HCT116 (cell line): ENCODE measurements around the gene SCAF4. TPM values are rescaled to one million over a fixed set of nuclear protein-coding genes. Genes with fewer than 3 reads are reported as not detected.

Experiments
- ATAC-seq: fragments of 200-7000 bp; cut with Tn5 transposase; 2 replicates; pipeline ENCODE4 v1.9.1; 2020; ENCODE audit warnings: mild to moderate bottlenecking, moderate library complexity
- BruUV-seq: library from RNA; stranded (reverse); fragments of 400-500 nt; replicated peaks from 2 replicates; lab custom pipeline; 2021; lab: Mats Ljungman, UMichigan
- CTCF ChIA-PET: fragments of 300-600 bp; sonication (Branson Sonifier 250); formaldehyde crosslinking; loops from one replicate; lab custom pipeline; 2021; ENCODE audit warnings: antibody characterized with exemption; lab: Charles Lee
- POLR2A ChIA-PET: fragments of 300-600, 350-600 bp; sonication (Branson Sonifier 250); formaldehyde crosslinking; loops from one replicate; lab custom pipeline; 2021; ENCODE audit warnings: antibody characterized with exemption; lab: Charles Lee
- RAD21 ChIA-PET, 2 experiments: fragments of 300-600 bp; sonication (Branson Sonifier 250); formaldehyde crosslinking; loops; one replicate each; lab custom pipeline; 2023; ENCODE audit warnings: low total read pairs in 2 of 2; ENCODE audit not compliant: uncharacterized antibody in 2 of 2, unreplicated experiment in 2 of 2, low non-redundant PET in 1 of 2; lab: Charles Lee
- DNase-seq: peaks from one replicate; pipeline ENCODE4 v3.0.0-alpha.2; 2010; ENCODE audit warnings: low read depth, low spot score
- H2AFZ ChIP-seq: fragments of 200-600 bp; shearing (Covaris generic), sonication (generic); 2 replicates; pipeline ENCODE4 v1.6.1; 2017; ENCODE audit warnings: low read depth, mixed run types, mixed read lengths, antibody characterized with exemption, low read length; ENCODE audit not compliant: poor library complexity, severe bottlenecking
- H3K27ac ChIP-seq: 2 replicates; pipeline ENCODE4 v1.5.1; 2012; ENCODE audit warnings: low read depth, low read length
- H3K27me3 ChIP-seq: fragments of 200-600 bp; sonication (generic); 2 replicates; pipeline ENCODE4 v1.6.1; 2016; ENCODE audit warnings: mixed run types, low read length, mixed read lengths; ENCODE audit not compliant: insufficient read depth
- H3K36me3 ChIP-seq, 2 experiments: fragments of 200-500 bp in 1 of 2; fragments of 200-600 bp in 1 of 2; sonication (Bioruptor generic) in 1 of 2; sonication (generic) in 1 of 2; 2 replicates each; pipeline versions ENCODE4 v1.5.1 to v1.6.1; 2014 to 2016; ENCODE audit warnings: low read length in 2 of 2, inconsistent platforms in 1 of 2, mixed read lengths in 1 of 2, mixed run types in 1 of 2; ENCODE audit not compliant: insufficient read depth in 2 of 2, control insufficient read depth in 1 of 2
- H3K4me1 ChIP-seq, 2 experiments: fragments of 200-600 bp in 1 of 2; sonication (generic) in 1 of 2; 2 replicates each; pipeline versions ENCODE4 v1.5.1 to v1.6.1; 2012 to 2017; ENCODE audit warnings: low read length in 2 of 2, inconsistent platforms in 1 of 2, mild to moderate bottlenecking in 1 of 2, mixed read lengths in 1 of 2, mixed run types in 1 of 2, moderate library complexity in 1 of 2; ENCODE audit not compliant: insufficient read depth in 2 of 2, control insufficient read depth in 1 of 2
- H3K4me2 ChIP-seq: fragments of 200-600 bp; sonication (generic); 2 replicates; pipeline ENCODE4 v1.6.1; 2017; ENCODE audit warnings: mixed run types, low read length, mixed read lengths
- H3K4me3 ChIP-seq, 2 experiments: fragments of 200-600 bp in 1 of 2; sonication (generic) in 1 of 2; replicated peaks in 1 of 2; 2 replicates each; pipeline ENCODE4 v1.5.1; 2011 to 2016; ENCODE audit warnings: low read length in 2 of 2, control low read depth in 1 of 2, low read depth in 1 of 2, mild to moderate bottlenecking in 1 of 2, mixed read lengths in 1 of 2, mixed run types in 1 of 2
- H3K79me2 ChIP-seq: fragments of 200-600 bp; sonication (generic); 2 replicates; pipeline ENCODE4 v1.6.1; 2017; ENCODE audit warnings: mild to moderate bottlenecking, mixed run types, low read length, moderate library complexity, mixed read lengths; ENCODE audit not compliant: insufficient read depth
- H3K9ac ChIP-seq: fragments of 200-600 bp; sonication (generic); 2 replicates; pipeline ENCODE4 v1.6.1; 2016; ENCODE audit warnings: low read length, mixed read lengths
- H3K9me2 ChIP-seq: fragments of 200-600 bp; sonication (generic), shearing (Covaris generic); 2 replicates; pipeline ENCODE4 v1.6.1; 2017; ENCODE audit warnings: mixed run types, mild to moderate bottlenecking, moderate library complexity; ENCODE audit not compliant: insufficient read depth
- H3K9me3 ChIP-seq, 2 experiments: fragments of 200-500 bp in 1 of 2; fragments of 200-600 bp in 1 of 2; sonication (Bioruptor generic) in 1 of 2; sonication (generic) in 1 of 2; 2 replicates each; pipeline ENCODE4 v1.6.1; 2014 to 2017; ENCODE audit warnings: low read length in 2 of 2, mixed read lengths in 2 of 2, inconsistent platforms in 1 of 2, low read depth in 1 of 2, mild to moderate bottlenecking in 1 of 2, mixed run types in 1 of 2, moderate library complexity in 1 of 2; ENCODE audit not compliant: control insufficient read depth in 1 of 2, insufficient read depth in 1 of 2
- H4K20me1 ChIP-seq: fragments of 200-600 bp; sonication (generic), shearing (Covaris generic); 2 replicates; pipeline ENCODE4 v1.6.1; 2017; ENCODE audit warnings: mixed run types, mild to moderate bottlenecking, moderate library complexity; ENCODE audit not compliant: insufficient read depth
- CBX3 ChIP-seq: IDR thresholded peaks from 2 replicates; pipeline ENCODE4 v1.6.1; 2012; ENCODE audit warnings: low read depth
- CEBPB ChIP-seq: IDR thresholded peaks from 2 replicates; pipeline ENCODE4 v1.6.1; 2012; ENCODE audit warnings: low read depth
- EGR1 ChIP-seq: IDR thresholded peaks from 2 replicates; pipeline ENCODE4 v1.6.1; 2012; ENCODE audit warnings: low read depth
- ELF1 ChIP-seq: IDR thresholded peaks from 2 replicates; pipeline ENCODE4 v1.6.1; 2012; ENCODE audit warnings: low read depth, borderline replicate concordance
- FOSL1 ChIP-seq: IDR thresholded peaks from 2 replicates; pipeline ENCODE4 v1.6.1; 2012; ENCODE audit warnings: low read depth
- JUND ChIP-seq: IDR thresholded peaks from 2 replicates; pipeline ENCODE4 v1.6.1; 2012
- POLR2A ChIP-seq: IDR thresholded peaks from 2 replicates; pipeline ENCODE4 v1.7.0; 2011; ENCODE audit warnings: borderline replicate concordance; ENCODE audit not compliant: insufficient read depth, insufficient read length; ENCODE audit errors: extremely low read depth
- REST ChIP-seq: IDR thresholded peaks from 2 replicates; pipeline ENCODE4 v1.6.1; 2012; ENCODE audit warnings: low read depth
- SIN3A ChIP-seq: IDR thresholded peaks from 2 replicates; pipeline ENCODE4 v1.6.1; 2012; ENCODE audit warnings: low read depth
- TCF7L2 ChIP-seq: IDR thresholded peaks from 2 replicates; pipeline ENCODE4 v1.7.0; 2011; ENCODE audit warnings: borderline replicate concordance, inconsistent platforms; ENCODE audit not compliant: insufficient read depth, insufficient read length; ENCODE audit errors: extremely low read depth
- YY1 ChIP-seq: IDR thresholded peaks from 2 replicates; pipeline ENCODE4 v1.6.1; 2011; ENCODE audit warnings: low read length, low read depth, moderate library complexity, mild to moderate bottlenecking; ENCODE audit not compliant: insufficient replicate concordance; ENCODE audit errors: extremely low read depth
- ZNF274 ChIP-seq: fragments of 200-500 bp; sonication (Bioruptor generic); IDR thresholded peaks from 2 replicates; pipeline ENCODE4 v1.6.1; 2014; ENCODE audit warnings: mild to moderate bottlenecking, low read depth, low read length, inconsistent platforms
- intact Hi-C: fragments of 100-400 bp; cut with micrococcal nuclease; formaldehyde crosslinking; loops from 2 replicates; pipeline ENCODE4 v1.10.0; 2022
- total RNA-seq: library from RNA; stranded (reverse); gene quantifications from one replicate; pipeline ENCODE4 v1.2.1, GENCODE V29; 2021; ENCODE audit not compliant: unreplicated experiment
- TF ChIP-seq, protein P1 (sequence below): IDR thresholded peaks from 2 replicates; pipeline ENCODE4 v1.6.1; 2011; ENCODE audit warnings: mild to moderate bottlenecking, low read length, moderate library complexity; ENCODE audit not compliant: insufficient replicate concordance; ENCODE audit errors: extremely low read depth

The SCAF4 gene
- total RNA-seq, 1 experiment from 2014 or later: 31.1 TPM

- Histone ChIP-seq H3K27ac (no peak overlapping the region), H4K20me1 (no peaks in the 10 kb centered on the region), H2AFZ (no peak overlapping the region), H3K9me2 (no peaks in the 10 kb centered on the region), H3K4me3 (no peak overlapping the region), H3K4me2 (no peak overlapping the region), H3K9me3 (no peaks in the 10 kb centered on the region), H3K27me3 (no peaks in the 10 kb centered on the region), H3K9ac (no peak overlapping the region), H3K4me1 (no peaks in the 10 kb centered on the region), H3K36me3 (peaks cover 30 to 60% of the 10 kb centered on the region in 2 experiments), H3K79me2 (peaks cover 66% of the 10 kb centered on the region)
- POLR2A ChIA-PET: no interaction called here
- CTCF ChIA-PET: no interaction called here
- no TSS peak for BruUV-seq
- TF ChIP-seq SIN3A (no peak), ELF1 (no peak), EGR1 (no peak), CEBPB (no peak), TCF7L2 (no peak), CBX3 (no peak), YY1 (no peak)
- TF ChIP-seq, protein P1, sequence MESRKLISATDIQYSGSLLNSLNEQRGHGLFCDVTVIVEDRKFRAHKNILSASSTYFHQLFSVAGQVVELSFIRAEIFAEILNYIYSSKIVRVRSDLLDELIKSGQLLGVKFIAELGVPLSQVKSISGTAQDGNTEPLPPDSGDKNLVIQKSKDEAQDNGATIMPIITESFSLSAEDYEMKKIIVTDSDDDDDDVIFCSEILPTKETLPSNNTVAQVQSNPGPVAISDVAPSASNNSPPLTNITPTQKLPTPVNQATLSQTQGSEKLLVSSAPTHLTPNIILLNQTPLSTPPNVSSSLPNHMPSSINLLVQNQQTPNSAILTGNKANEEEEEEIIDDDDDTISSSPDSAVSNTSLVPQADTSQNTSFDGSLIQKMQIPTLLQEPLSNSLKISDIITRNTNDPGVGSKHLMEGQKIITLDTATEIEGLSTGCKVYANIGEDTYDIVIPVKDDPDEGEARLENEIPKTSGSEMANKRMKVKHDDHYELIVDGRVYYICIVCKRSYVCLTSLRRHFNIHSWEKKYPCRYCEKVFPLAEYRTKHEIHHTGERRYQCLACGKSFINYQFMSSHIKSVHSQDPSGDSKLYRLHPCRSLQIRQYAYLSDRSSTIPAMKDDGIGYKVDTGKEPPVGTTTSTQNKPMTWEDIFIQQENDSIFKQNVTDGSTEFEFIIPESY: no peak
- RAD21 ChIA-PET: no interaction called here
- intact Hi-C loops: no loop called here
- ATAC-seq: no peak
- no peak for DNase-seq
These were observed 31.9 kb downstream of the SCAF4 start for GRCh38 chr21:31700040-31700439.

- no peaks in the 10 kb centered on the region for H3K9me3 ChIP-seq
- H3K79me2 ChIP-seq: peaks cover 51% of the 10 kb centered on the region
- ChIA-PET POLR2A (no interaction called here), RAD21 (no interaction called here), CTCF (no interaction called here)
- intact Hi-C loops: no loop called here
- H3K27me3 ChIP-seq: no peaks in the 10 kb centered on the region
- H2AFZ ChIP-seq: no peak overlapping the region
- H3K36me3 ChIP-seq: peaks cover 43 to 73% of the 10 kb centered on the region in 2 experiments
- no peaks in the 10 kb centered on the region for H3K9me2 ChIP-seq
- no peak for ATAC-seq
- H3K9ac ChIP-seq: no peak overlapping the region
- no peak overlapping the region for H3K27ac ChIP-seq
- no peaks in the 10 kb centered on the region for H4K20me1 ChIP-seq
- H3K4me3 ChIP-seq: no peak overlapping the region
- H3K4me2 ChIP-seq: no peak overlapping the region
- no peaks in the 10 kb centered on the region for H3K4me1 ChIP-seq
- DNase-seq: no peak
- BruUV-seq: no TSS peak
- no peak for TF ChIP-seq POLR2A
- TF ChIP-seq SIN3A: no peak
- TF ChIP-seq FOSL1: no peak
- no peak for TF ChIP-seq CEBPB
- no peak for TF ChIP-seq JUND
- no peak for TF ChIP-seq REST
- TF ChIP-seq, protein P1: no peak
- no peak for TF ChIP-seq YY1
- TF ChIP-seq ZNF274: no peak
These were observed 33.5 kb downstream of the SCAF4 start for GRCh38 chr21:31698461-31698860.
